MM.1S (cell line): Measurements from ENCODE around the gene NET1.

Source experiments
- DNase-seq: peaks from one replicate; pipeline ENCODE4 v3.0.0-alpha.2; 2015
- H2AFZ ChIP-seq: fragments of 300-600 bp; sonication (generic); 2 replicates; pipeline ENCODE4 v1.6.0; 2016; ENCODE audit warnings: antibody characterized with exemption, low read length
- H3F3A ChIP-seq: fragments of 300-600 bp; sonication (generic); 2 replicates; pipeline ENCODE4 v1.6.1; 2016; ENCODE audit warnings: mild to moderate bottlenecking, antibody characterized with exemption, low read length, moderate library complexity, mixed read lengths; ENCODE audit not compliant: insufficient read depth
- H3K27ac ChIP-seq: fragments of 300-600 bp; sonication (generic); 2 replicates; pipeline ENCODE4 v1.5.1; 2016; ENCODE audit warnings: mild to moderate bottlenecking, low read length
- H3K27me3 ChIP-seq: fragments of 300-600 bp; sonication (generic); replicated peaks from 2 replicates; pipeline ENCODE4 v1.6.0; 2016; ENCODE audit warnings: low read length; ENCODE audit not compliant: insufficient read depth
- H3K36me3 ChIP-seq: fragments of 300-600 bp; sonication (generic); replicated peaks from 2 replicates; pipeline ENCODE4 v1.6.1; 2016; ENCODE audit warnings: mild to moderate bottlenecking, low read length, mixed read lengths; ENCODE audit not compliant: insufficient read depth
- H3K4me1 ChIP-seq: fragments of 300-600 bp; sonication (generic); 2 replicates; pipeline ENCODE4 v1.6.1; 2016; ENCODE audit warnings: low read length, mixed read lengths
- H3K4me2 ChIP-seq: fragments of 300-600 bp; sonication (generic); 2 replicates; pipeline ENCODE4 v1.6.0; 2016; ENCODE audit warnings: low read depth, low read length
- H3K4me3 ChIP-seq: fragments of 300-600 bp; sonication (generic); 2 replicates; pipeline ENCODE4 v1.5.1; 2016; ENCODE audit warnings: low read length, mixed read lengths
- H3K79me2 ChIP-seq: fragments of 300-600 bp; sonication (generic); 2 replicates; pipeline ENCODE4 v1.6.1; 2016; ENCODE audit warnings: mixed run types, low read length, mixed read lengths
- H3K9ac ChIP-seq: fragments of 300-600 bp; sonication (generic); 2 replicates; pipeline ENCODE4 v1.6.1; 2016; ENCODE audit warnings: low read length, mixed read lengths
- H3K9me2 ChIP-seq: fragments of 300-600 bp; sonication (generic); replicated peaks from 2 replicates; pipeline ENCODE4 v1.6.1; 2016; ENCODE audit warnings: mild to moderate bottlenecking, low read length, mixed read lengths; ENCODE audit not compliant: insufficient read depth
- H3K9me3 ChIP-seq: fragments of 300-600 bp; sonication (generic); replicated peaks from 2 replicates; pipeline ENCODE4 v1.6.1; 2016; ENCODE audit warnings: mild to moderate bottlenecking, low read length, mixed read lengths; ENCODE audit not compliant: insufficient read depth
- H4K20me1 ChIP-seq: fragments of 300-600 bp; sonication (generic); 2 replicates; pipeline ENCODE4 v1.6.1; 2016; ENCODE audit warnings: mild to moderate bottlenecking, low read length, moderate library complexity, mixed read lengths; ENCODE audit not compliant: insufficient read depth
- CTCF ChIP-seq: fragments of 300-600 bp; sonication (generic); IDR thresholded peaks from 2 replicates; pipeline ENCODE4 v1.5.1; 2016; ENCODE audit warnings: antibody characterized with exemption, low read length, mixed read lengths
- EZH2 ChIP-seq: fragments of 300-600 bp; sonication (generic); optimal IDR thresholded peaks from 2 replicates; pipeline ENCODE3; 2017; ENCODE audit warnings: low read depth, mild to moderate bottlenecking, antibody characterized with exemption, low read length, mixed read lengths
- EZH2phosphoT487 ChIP-seq: fragments of 300-600 bp; sonication (generic); IDR thresholded peaks from 2 replicates; pipeline ENCODE4 v1.6.1; 2018; ENCODE audit warnings: antibody characterized with exemption, low read length

NET1 gene

GRCh38 chr10:5434017-5434753 lies 21.8 kb downstream of the NET1 start:
- Histone ChIP-seq H3K79me2 (peaks cover 42% of the 10 kb centered on the region), H3K4me2 (no peak overlapping the region), H3K36me3 (no peaks in the 10 kb centered on the region; the same call in 1 of the 2 replicates), H3K27ac (no peak overlapping the region), H4K20me1 (no peaks in the 10 kb centered on the region), H3K9me3 (no peaks in the 10 kb centered on the region), H2AFZ (no peak overlapping the region), H3K4me3 (no peak overlapping the region), H3K27me3 (no peaks in the 10 kb centered on the region), H3K4me1 (peaks cover 8% of the 10 kb centered on the region), H3F3A (no peaks in the 10 kb centered on the region), H3K9me2 (no peaks in the 10 kb centered on the region), H3K9ac (no peak overlapping the region)
- TF ChIP-seq EZH2phosphoT487 (no peak), CTCF (peak; percentile 73), EZH2 (no peak)
- peak; percentile 29 for DNase-seq

- Histone ChIP-seq H3K4me3 (no peak overlapping the region), H3F3A (no peaks in the 10 kb centered on the region), H3K9me2 (no peaks in the 10 kb centered on the region), H3K4me1 (peaks cover 8% of the 10 kb centered on the region), H3K79me2 (peaks cover 40% of the 10 kb centered on the region), H3K36me3 (no peaks in the 10 kb centered on the region), H3K27ac (no peak overlapping the region), H2AFZ (no peak overlapping the region), H4K20me1 (no peaks in the 10 kb centered on the region), H3K9ac (no peak overlapping the region), H3K4me2 (no peak overlapping the region), H3K9me3 (no peaks in the 10 kb centered on the region), H3K27me3 (no peaks in the 10 kb centered on the region)
- TF ChIP-seq EZH2phosphoT487 = no peak
- no peak for TF ChIP-seq CTCF
- no peak for TF ChIP-seq EZH2
- DNase-seq = no peak
Observed at GRCh38 chr10:5435328-5435727, 23.0 kb downstream of the NET1 start.

- Histone ChIP-seq H3K27me3 (no peaks in the 10 kb centered on the region), H3K36me3 (no peaks in the 10 kb centered on the region), H3K4me2 (no peak overlapping the region), H2AFZ (no peak overlapping the region), H3K4me1 (peaks cover 18% of the 10 kb centered on the region), H3K79me2 (peaks cover 37% of the 10 kb centered on the region), H3F3A (peaks cover 11% of the 10 kb centered on the region), H4K20me1 (no peaks in the 10 kb centered on the region), H3K4me3 (no peak overlapping the region), H3K9ac (no peak overlapping the region), H3K9me3 (no peaks in the 10 kb centered on the region), H3K9me2 (no peaks in the 10 kb centered on the region), H3K27ac (no peak overlapping the region)
- DNase-seq = no peak
- TF ChIP-seq CTCF (no peak), EZH2phosphoT487 (no peak), EZH2 (no peak)
Observed at GRCh38 chr10:5440206-5440605, 27.8 kb downstream of the NET1 start.
